WTC11 (cell line): Measurements from ENCODE around the gene RHOU.

Experiments
- TP53 ChIP-seq: sonication (generic); formaldehyde crosslinking; IDR thresholded peaks from 2 replicates; pipeline ENCODE4 v1.8.1; 2023; ENCODE audit warnings: mild to moderate bottlenecking, missing genetic modification reagents
- TF ChIP-seq, protein P1 (sequence below): sonication (generic); formaldehyde crosslinking; IDR thresholded peaks from 2 replicates; pipeline ENCODE4 v1.8.1; 2023; ENCODE audit warnings: mild to moderate bottlenecking, missing genetic modification reagents, moderate library complexity

DNA sequence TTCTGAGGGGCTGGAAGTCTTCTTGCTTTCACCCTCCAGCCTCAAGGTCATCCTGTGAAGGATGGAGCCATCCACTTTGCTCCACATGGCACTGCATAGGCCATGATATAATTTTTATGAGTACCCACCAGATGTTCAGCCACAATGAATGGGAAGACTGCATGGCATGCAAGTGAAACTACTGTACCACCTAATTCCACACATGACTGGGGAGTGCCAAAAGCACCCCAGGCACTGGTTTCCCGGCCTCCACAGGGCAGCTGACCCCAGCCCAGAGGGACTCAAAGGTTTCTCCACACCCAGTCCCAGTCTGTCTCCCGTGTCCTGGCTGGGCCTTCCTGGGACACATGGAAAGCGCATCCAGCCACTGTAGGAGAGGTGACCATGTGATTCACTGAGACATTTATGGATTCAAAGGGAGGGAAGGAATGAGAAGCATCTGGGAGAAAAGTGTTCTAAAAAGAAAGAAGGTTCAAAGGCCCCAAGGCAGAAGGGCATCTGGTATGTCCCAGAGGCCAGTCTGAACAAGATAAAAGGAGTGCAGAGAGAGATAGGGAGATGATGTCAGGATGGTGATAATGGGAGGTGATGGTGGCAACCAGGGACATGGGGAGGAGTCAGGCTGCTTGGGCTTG lies 12.1 kb downstream of the RHOU start:
- no peak for TF ChIP-seq TP53 (CRISPR knock-in tag)
- TF ChIP-seq, protein P1, sequence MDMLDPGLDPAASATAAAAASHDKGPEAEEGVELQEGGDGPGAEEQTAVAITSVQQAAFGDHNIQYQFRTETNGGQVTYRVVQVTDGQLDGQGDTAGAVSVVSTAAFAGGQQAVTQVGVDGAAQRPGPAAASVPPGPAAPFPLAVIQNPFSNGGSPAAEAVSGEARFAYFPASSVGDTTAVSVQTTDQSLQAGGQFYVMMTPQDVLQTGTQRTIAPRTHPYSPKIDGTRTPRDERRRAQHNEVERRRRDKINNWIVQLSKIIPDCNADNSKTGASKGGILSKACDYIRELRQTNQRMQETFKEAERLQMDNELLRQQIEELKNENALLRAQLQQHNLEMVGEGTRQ = no peak
